Activated T-cell treated with anti-CD3 and anti-CD28 coated beads, Interleukin-2, amount 50 U/mL, for 4 hours (primary cell): ENCODE measurements around the gene PAK2. TPM values are rescaled to one million over a fixed set of nuclear protein-coding genes. Genes with fewer than 3 reads are reported as not detected.
"Not testable (repeated sequence)": the region's sequence is repeated elsewhere in the genome, so short reads cannot be mapped to it uniquely, and the experiment has no call there.

Experiments used
- ATAC-seq, 2 donors: fragments of 200-7000 bp; cut with Tn5 transposase; one replicate each; pipeline ENCODE4 v1.10.0; 2021
- DNase-seq: peaks from one replicate; pipeline ENCODE4 v3.0.0-alpha.2; 2020
- H3K27me3 Mint-ChIP-seq: one replicate; pipeline ENCODE4 v1.8.0; 2021; ENCODE audit warnings: low read depth, mixed read lengths
- H3K36me3 Mint-ChIP-seq: one replicate; pipeline ENCODE4 v1.8.0; 2022; ENCODE audit warnings: mixed read lengths; ENCODE audit not compliant: insufficient read depth
- H3K4me1 Mint-ChIP-seq: one replicate; pipeline ENCODE4 v1.8.0; 2021; ENCODE audit warnings: low read depth, mixed read lengths
- H3K4me3 Mint-ChIP-seq: one replicate; pipeline ENCODE4 v1.8.0; 2021; ENCODE audit warnings: mild to moderate bottlenecking, moderate library complexity, mixed read lengths
- H3K9me3 Mint-ChIP-seq: one replicate; pipeline ENCODE4 v1.8.0; 2021; ENCODE audit warnings: mixed read lengths
- total RNA-seq, 3 donors: library from RNA; stranded (reverse); gene quantifications; one replicate each; pipeline ENCODE4 v1.2.1, GENCODE V29; 2021

The PAK2 gene
- total RNA-seq, 3 donors from 2014 or later, result 60.1 to 71.1 (median 65.8) TPM

GRCh38 chr3:196868297-196868661 lies 128.6 kb downstream of the PAK2 start:
- peaks cover 4% of the 10 kb centered on the region for H3K36me3 Mint-ChIP-seq
- H3K27me3 Mint-ChIP-seq, result no peaks in the 10 kb centered on the region
- peak overlapping the region; percentile 96 for H3K4me3 Mint-ChIP-seq
- ATAC-seq (peak; percentile 7 to 23), DNase-seq (no peak)
- H3K9me3 Mint-ChIP-seq, result no peaks in the 10 kb centered on the region
- H3K4me1 Mint-ChIP-seq, result peaks cover 23% of the 10 kb centered on the region

- no peak for DNase-seq
- H3K4me3 Mint-ChIP-seq, result no peak overlapping the region
- ATAC-seq, result no peak
- peaks cover 37% of the 10 kb centered on the region for H3K4me1 Mint-ChIP-seq
- no peaks in the 10 kb centered on the region for H3K9me3 Mint-ChIP-seq
- H3K27me3 Mint-ChIP-seq, result no peaks in the 10 kb centered on the region
- peaks cover 4% of the 10 kb centered on the region for H3K36me3 Mint-ChIP-seq
Measured at GRCh38 chr3:196872316-196872715, 132.7 kb downstream of the PAK2 start.

- H3K9me3 Mint-ChIP-seq, H3K4me3 Mint-ChIP-seq, DNase-seq, ATAC-seq, H3K36me3 Mint-ChIP-seq, H3K27me3 Mint-ChIP-seq: not testable (repeated sequence)
- H3K4me1 Mint-ChIP-seq, result peaks cover 51% of the 10 kb centered on the region
Measured at GRCh38 chr3:196874511-196875094, 134.9 kb downstream of the PAK2 start.

GRCh38 chr3:196875258-196875657 lies 135.6 kb downstream of the PAK2 start:
- ATAC-seq (no peak), DNase-seq (no peak)
- H3K9me3 Mint-ChIP-seq, result no peaks in the 10 kb centered on the region
- peaks cover 47% of the 10 kb centered on the region for H3K4me1 Mint-ChIP-seq
- H3K27me3 Mint-ChIP-seq, result no peaks in the 10 kb centered on the region
- H3K36me3 Mint-ChIP-seq, result peaks cover 4% of the 10 kb centered on the region
- no peak overlapping the region for H3K4me3 Mint-ChIP-seq

Other genes with a start within 250 kb of the PAK2 start
- gene RNF168, start 236.1 kb upstream of the PAK2 start, total RNA-seq, result 10 to 100 TPM; 20.9 to 22.4 (median 21.8) TPM
- not detected for gene SMCO1, start 224.5 kb upstream of the PAK2 start, total RNA-seq
- 10 to 100 TPM; 21.5 to 27.1 (median 22.9) TPM for gene WDR53, start 171.3 kb upstream of the PAK2 start, total RNA-seq
- gene FBXO45, start 171.2 kb upstream of the PAK2 start, total RNA-seq, result 10 to 100 TPM; 20.3 to 21.4 (median 21.4) TPM
- gene NRROS, start 100.2 kb upstream of the PAK2 start, total RNA-seq, result 10 to 100 TPM; 16.2 to 18.5 (median 18.5) TPM
- gene CEP19, start 27.6 kb upstream of the PAK2 start, total RNA-seq, result 1 to 10 TPM; 3.4 to 4.3 (median 3.6) TPM
- 10 to 100 TPM; 26.7 to 28.9 (median 27.9) TPM for gene PIGX, start 27.5 kb upstream of the PAK2 start, total RNA-seq
- 10 to 100 TPM; 34.5 to 37.1 (median 34.7) TPM for gene SENP5, start 128.1 kb downstream of the PAK2 start, total RNA-seq
- 100 to 1,000 TPM; 132 to 138 (median 134) TPM for gene NCBP2, start 202.7 kb downstream of the PAK2 start, total RNA-seq
- gene PIGZ, start 229.0 kb downstream of the PAK2 start, total RNA-seq, result under 1 TPM; 0.34 to 0.82 (median 0.61) TPM